Stimulated activated CD4-positive, alpha-beta T cell treated with anti-CD3 and anti-CD28 coated beads, Interleukin-2, amount 100 ng/mL, for 48 hours (primary cell): ENCODE results near the gene OBSL1.

Experiments
- DNase-seq, 2 donors: peaks; one replicate each; pipeline ENCODE4 v3.0.0-alpha.2; 2020

The OBSL1 gene

DNA sequence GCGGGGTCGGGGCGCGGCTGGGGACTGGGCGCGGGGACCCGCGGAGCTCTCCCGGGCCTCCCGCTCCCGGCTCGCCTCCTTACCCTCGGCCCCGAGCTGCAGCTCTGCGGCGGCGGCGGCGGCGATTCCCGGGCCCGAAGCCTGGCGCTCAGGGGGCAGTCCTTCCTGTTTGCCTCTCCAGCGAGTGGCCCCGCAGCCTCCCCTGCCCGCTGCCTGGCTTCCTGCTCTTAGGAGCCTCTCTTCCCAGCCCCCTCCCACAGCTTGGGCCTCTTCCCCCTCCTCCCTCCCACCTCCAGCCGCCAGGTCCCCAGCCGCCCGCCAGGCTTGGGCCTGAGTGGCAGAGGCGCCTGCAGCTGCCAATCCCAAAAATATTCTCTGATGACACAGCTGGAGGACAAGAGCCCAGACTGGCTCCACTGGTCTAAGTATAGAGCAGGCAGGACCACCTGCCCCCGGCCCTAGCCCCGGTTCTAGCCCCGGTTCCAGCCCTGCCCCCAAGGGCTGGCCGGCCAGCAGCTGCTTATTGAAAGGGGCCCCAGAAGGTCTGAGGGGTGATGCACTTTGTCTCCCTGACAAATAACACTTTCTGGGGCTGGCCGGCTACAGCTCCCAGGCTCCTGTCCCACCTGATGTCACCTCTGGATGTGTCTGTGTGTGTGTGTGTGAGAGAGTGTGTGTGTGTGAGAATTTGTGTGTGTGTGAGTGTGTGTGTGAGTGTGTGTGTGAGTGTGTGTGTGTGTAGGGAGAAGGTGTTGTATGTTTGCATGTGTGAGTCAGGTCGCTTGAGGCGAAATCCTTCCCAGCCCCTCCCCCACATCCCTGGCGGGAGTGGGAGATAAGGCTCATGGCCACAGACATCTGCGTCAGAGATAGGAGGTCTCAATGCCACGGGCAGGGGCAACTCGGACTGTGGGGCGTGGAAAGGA, at the start of gene OBSL1:
TSS of gene OBSL1 (minus strand) at position 229 of the 926 bp plus-strand sequence. CDS start 307 bp downstream, outside the sequence.
- peak in 1 of 2 donors; percentile 10 for DNase-seq

DNA sequence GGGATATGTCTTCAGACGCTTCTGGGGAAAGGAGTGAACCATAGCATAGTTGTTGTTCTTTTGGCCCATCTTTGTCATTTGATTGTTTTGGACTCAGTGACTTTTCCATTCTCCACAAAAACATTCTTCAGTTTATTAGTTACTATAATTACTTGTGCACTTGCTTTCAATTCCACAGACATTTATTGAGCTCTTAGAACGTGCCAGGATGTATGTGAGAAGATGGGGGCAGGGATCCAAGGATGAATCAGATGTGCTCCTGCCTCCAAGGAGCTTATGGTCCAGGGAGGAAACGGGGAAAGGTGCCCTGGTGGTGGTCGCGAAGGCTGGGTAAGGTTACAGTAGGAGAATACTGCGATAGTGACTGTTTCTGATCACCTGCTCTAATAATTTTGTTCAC, 49.2 kb upstream of the OBSL1 start:
- DNase-seq = no peak

DNA sequence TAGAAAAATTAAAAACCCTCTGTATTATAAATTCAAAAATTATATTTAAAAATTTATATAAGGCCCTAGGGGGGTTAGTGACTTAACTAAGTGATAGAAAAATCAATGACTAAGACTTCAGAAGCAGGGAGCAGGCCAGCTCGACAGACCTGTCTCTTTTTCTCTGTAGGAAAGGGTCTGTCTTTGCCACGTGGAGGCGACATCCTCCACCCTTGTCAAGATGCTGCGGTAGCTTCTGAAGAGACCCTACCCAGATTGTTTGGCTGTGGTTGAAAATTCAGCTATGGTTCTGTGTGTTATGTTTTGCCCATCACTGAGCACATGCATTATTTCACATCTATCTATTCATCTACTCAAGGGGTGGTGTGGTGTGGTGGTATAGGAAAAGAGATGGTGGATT, 47.9 kb upstream of the OBSL1 start:
- no peak for DNase-seq

DNA sequence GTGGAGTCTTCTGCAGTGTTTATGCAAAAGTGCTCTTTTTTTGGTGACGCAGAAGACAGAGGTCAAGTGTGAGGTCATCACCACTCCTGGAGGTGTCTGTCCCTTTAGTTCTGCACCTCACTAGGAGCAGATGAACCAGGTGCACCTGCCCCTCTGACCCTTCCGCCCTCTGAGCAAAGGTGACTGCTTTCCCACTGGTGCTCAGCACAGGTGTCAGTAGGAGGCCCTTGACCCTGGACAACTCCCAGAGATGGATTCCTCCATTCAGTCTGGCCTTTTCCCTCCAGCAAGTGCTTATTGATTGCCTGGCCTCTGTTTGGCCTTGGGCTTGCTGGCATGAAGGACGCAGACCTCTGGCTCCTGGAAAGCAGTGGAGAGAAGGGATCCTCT, 47.4 kb upstream of the OBSL1 start:
- DNase-seq = no peak

DNA sequence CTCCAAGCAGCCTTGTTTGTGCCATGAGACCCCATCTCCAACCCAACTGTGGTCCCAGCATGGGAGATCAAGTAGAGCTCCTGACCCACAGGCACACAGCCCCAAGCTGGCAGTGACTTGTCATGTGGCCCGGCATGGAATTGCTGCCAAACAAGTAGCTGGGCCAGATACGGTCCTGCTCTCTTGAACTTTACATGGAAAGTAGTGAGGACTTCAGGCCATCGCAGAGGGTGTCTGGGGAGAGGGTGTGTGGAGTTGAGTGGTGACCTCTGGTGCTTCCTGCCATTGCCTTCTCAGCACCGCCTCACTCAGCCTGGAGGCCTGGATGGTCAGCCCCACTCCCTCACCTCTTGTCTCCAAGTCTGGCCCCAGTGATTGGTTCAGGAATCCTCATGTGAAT, 45.2 kb upstream of the OBSL1 start:
- DNase-seq = no peak

DNA sequence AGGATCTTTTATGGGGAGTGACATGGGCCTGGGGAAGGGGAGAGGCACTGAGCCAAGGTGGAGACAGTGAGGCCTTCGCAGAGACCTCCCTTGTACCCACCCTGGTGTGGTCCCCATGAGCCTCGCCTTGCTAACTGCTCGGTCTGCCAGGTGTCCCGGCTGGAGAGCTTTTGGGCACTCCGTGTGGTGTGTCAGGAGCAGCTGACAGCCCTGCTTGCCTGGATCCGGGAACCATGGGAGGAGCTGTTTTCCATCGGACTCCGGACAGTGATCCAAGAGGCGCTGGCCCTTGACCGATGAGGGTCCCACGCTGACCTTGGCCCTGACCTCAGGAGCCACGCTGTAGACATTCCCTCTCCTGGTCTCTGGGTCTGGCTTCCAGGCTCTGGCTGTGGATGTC, 44.6 kb upstream of the OBSL1 start:
- no peak for DNase-seq

DNA sequence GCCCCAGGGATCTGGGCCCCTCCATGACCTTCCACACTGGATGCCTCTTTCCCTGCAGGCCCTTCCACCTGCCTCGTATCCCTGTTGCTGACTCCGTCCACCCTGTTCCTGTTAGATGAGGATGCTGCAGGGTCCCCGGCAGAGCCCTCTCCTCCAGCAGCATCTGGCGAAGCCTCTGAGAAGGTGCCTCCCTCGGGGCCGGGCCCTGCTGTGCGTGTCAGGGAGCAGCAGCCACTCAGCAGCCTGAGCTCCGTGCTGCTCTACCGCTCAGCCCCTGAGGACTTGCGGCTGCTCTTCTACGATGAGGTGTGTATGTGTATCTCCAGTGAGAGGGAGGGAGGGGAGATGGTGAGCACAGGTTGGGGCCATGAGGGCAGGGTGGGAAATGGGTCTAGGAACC, 43.7 kb upstream of the OBSL1 start:
- DNase-seq = no peak

DNA sequence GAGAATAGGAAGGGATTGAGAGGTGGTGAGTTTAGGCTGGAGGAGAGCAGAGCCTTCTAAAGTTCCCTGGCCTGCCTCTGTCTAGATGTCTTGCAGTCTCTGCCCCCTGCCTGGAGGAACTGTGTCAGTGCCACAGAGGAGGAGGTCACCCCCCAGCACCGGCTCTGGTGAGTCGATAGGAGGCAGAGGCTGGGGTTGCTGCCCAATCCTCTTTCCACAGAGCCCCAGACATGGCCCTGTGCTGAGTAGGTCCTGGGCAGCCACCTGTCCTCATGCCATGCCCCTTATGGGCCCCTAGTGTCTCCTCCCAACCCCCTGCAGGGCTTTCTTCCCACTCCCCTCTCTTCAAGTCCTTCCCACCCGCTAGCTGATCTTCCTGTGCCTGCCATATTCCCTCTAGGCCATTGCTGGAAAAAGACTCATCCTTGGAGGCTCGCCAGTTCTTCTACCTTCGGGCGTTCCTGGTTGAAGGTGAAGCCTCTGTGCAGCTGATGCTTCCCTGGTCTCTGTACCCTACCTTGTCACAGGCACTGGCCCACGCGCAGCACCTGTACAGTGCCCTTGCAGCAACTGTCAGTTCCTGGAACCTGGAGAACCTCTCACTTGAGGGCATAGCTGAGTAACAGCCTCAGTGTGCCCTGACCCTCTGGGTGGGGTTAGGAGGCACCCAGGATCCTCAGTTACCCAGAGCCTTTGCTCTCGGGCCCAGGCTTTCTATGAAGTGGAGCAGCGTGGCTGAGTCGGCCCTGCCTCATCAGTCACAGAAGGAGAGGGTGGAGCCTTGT, 42.9 kb upstream of the OBSL1 start:
- DNase-seq = no peak

DNA sequence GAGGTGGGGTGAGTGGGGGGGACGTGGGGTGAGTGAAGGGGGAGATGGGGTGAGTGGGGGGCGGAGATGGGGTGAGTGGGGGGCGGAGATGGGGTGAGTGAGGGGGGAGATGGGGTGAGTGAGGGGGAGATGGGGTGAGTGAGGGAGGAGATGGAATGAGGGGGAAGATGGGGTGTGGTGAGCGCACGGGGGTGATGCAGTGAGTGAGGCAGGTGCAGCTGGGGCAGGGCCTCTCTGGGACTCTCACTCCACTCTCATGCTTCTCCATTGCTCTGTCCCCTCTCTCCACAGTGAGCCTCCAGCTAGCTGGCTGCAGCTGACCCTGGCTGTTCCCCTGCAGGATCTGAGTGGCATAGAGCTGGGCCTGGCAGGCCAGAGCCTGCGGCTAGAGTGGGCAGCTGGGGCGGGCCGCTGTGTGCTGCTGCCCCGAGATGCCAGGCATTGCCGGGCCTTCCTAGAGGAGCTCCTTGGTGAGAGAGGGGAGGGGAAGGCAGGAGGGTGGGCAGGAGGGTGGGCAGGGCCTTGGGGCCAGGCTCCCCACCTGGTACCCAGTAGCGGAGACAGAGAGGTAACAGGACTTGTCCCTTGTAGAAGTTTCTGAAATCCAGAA, 42.2 kb upstream of the OBSL1 start:
- DNase-seq = no peak

DNA sequence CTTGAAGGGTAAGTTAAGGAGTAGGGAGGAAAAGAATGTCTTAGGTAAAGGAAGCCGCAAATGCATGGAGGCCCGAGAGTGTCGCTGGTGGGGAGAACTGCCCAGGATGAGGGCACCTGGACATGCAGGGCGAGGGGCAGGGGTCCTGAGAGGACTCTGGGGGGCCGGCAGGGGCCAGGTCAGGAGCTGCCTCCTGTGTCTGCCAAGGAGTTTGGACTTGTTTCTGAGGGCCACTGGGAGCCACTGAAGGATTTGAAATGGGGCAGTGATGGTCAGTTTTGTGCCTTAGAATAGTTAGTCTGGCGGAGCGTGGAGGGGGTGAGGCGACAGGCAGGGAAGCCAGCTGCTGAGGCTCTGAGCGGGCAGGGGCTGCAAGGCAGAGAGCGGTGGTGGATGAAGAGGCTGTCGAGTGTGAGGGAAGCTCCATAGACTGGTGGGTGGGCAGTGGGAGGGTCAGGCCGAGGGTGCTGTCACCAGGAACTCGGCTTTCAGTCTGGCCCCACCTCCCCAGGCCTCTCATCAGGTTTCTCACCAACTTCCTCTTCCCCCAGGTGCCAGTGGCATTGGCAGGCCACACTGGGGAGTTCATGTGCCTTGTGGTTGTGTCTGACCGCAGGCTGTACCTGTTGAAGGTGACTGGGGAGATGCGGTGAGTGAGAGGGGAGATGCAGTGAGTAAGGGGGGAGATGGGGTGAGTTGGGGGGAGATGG, 41.4 kb upstream of the OBSL1 start:
- no peak for DNase-seq

DNA sequence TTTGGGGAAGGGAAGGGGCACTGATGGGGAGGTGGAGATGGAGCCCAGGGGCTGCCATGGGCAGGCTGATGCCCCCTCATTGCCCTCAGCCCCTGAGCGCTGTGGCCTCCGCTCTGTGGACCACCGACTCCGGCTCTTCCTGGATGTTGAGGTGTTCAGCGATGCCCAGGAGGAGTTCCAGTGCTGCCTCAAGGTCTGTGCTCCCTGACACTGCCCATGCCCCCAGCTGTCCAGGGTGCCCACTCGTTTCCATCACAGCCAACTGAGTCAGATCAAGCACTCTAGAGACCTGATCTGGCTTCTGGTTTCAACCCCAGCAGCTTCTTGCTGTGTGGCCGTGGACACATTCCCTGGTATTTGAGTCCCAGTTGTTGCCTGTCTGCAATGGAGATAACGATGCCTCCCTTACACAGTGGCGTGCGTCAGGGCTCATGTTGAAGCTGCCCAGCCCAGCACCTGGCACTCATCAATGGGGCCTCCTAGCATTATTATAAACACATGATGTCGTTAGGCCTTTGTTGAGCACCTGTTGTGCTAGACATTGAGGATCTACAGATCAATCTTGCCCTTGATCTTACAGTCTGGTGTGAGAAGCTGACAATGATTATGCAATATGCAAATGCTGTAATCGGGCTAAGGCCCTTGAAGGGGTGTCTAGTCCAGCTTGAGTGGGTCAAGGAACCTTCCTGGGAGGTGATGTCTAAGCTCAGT, 40.7 kb upstream of the OBSL1 start:
- DNase-seq = no peak

DNA sequence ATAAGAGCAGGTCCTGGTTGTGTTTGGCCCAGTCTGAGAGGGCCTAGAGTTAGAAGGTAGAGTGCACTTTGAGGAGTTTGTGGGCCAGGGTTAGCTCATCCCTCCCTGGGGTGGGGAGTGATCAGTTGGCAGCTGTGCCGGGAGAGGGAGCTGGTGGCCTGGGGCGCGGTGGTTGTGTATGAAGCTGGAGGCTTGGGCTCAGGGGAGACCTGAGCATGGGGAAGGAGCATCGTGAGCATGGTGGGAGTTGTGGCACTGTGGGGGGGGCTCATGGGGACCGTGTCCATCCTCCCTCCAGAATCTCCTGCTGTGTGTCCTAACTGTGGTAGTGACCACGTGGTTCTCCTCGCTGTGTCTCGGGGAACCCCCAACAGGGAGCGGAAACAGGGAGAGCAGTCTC, 40.0 kb upstream of the OBSL1 start:
- DNase-seq = no peak

DNA sequence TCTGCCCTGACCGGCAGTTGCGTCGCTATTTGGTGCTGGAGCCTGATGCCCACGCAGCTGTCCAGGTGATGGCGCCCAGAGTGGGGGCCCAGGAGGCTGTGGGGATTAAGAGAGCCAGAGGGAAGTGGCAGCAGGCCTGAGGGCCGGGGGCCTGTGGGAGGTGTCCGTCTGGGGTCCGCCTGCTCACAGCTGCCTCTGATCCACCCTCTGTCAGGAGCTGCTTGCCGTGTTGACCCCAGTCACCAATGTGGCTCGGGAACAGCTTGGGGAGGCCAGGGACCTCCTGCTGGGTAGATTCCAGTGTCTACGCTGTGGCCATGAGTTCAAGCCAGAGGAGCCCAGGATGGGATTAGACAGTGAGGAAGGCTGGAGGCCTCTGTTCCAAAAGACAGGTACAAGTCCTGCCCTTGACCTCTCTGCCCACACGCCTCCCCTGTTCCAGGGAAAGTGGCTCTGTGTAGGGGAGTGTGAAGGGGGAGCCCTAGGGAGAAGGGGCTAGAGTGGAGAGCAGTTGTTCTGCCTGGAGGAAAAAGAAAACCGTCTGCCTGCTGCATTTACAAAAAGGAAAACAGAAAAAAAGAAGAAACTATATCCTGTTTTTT, 37.9 kb upstream of the OBSL1 start:
- DNase-seq = no peak

DNA sequence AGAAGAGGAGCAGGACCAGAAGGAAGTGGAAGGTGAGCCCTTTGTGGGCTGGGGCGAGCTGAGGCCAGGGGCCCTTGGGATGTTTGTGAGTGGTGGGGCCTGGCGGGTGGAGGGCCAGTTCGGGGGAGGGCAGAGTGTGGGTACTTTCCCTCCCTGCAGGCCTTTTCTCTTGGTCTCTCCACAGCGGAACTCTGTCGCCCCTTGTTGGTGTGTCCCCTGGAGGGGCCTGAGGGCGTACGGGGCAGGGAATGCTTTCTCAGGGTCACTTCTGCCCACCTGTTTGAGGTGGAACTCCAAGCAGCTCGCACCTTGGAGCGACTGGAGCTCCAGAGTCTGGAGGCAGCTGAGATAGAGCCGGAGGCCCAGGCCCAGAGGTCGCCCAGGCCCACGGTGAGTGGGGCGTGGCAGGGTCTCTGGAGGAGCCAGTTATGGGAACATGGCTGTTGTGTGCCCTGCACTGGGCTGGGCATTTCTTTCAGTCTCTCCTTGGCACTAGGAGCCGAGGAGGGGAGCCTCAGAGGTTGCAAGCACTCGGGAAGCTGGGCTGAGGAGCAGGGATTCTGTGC, 37.1 kb upstream of the OBSL1 start:
- DNase-seq = no peak

DNA sequence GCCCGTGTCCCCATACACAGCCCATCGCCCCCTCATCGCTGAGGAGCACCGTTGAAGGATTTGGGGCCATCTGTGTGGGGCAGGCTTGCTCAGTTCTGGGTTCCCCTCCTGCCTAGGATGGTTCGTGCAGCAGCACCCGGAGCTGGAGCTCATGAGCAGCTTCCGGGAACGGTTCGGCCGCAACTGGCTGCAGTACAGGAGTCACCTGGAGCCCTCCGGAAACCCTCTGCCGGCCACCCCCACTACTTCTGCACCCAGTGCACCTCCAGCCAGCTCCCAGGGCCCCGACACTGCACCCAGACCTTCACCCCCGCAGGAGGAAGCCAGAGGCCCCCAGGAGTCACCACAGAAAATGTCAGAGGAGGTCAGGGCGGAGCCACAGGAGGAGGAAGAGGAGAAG, 36.6 kb upstream of the OBSL1 start:
- no peak for DNase-seq

DNA sequence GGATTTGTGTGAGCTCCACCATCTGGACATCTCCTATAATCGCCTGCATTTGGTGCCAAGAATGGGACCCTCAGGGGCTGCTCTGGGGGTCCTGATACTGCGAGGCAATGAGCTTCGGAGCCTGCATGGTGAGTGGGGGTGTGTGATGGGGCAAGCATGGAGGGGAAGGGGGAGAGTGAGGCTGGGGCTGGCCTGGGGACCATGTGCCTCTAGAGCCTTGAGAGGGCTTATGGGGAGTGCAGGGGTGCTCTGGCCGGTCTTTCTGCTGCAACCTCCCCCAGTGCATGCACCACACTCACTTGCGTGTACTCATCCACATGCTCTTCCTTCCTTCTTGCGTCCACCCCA, 34.2 kb upstream of the OBSL1 start:
- DNase-seq = no peak

DNA sequence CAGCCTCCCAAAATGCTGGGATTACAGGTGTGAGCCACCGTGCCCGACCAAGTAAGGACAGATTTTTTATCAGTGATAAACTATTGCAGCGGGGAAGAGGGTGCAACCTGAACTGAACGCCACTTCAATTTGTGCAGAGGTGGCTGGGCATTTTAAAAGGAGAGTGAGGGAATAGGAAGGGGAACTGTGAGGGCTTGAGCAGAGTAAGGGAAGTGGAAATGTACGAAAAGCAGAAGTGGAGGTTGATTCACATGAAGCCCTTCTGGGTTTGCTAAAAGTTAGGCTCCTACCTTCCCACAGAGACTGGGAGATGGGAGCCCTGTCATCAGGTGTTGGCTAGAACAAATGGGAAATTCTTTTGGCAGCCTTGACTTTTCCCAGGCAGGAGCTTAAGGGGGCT, 32.4 kb upstream of the OBSL1 start:
- DNase-seq = no peak

DNA sequence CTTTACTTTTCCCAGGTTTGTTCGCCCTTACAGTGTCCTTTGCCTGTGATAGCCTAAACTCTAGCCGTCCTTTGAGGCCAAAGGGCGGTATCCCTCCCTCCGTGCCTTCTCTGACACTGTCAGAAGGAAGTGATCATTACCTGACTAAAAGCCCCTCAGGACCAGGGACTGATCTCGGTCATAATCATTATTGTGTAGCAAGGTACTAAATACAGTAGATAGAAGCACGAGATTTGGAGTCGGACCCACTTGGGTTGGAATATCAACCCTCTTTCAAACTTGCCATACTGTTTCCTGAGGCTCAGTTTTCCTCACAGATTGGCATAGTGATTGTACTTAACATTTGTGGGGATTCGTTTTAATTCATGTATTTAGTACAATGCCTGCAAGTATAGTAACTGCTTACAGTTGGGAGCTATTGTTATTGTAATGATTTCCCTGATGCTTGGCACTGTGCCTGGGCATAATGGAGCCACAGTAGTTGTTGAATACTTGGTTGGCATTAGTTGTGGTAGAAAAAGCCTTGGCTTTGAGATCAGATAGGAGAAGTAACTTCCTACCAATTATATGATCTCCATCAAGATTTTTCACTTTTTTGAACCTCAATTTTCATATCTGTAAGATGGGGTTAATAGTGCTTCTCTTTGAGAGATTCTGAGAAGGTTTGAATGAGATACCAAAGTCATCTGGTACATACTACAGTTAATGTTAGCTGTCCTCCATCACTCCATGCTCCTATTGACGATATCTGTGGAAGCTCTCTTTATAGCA, 27.2 kb upstream of the OBSL1 start:
- no peak for DNase-seq

DNA sequence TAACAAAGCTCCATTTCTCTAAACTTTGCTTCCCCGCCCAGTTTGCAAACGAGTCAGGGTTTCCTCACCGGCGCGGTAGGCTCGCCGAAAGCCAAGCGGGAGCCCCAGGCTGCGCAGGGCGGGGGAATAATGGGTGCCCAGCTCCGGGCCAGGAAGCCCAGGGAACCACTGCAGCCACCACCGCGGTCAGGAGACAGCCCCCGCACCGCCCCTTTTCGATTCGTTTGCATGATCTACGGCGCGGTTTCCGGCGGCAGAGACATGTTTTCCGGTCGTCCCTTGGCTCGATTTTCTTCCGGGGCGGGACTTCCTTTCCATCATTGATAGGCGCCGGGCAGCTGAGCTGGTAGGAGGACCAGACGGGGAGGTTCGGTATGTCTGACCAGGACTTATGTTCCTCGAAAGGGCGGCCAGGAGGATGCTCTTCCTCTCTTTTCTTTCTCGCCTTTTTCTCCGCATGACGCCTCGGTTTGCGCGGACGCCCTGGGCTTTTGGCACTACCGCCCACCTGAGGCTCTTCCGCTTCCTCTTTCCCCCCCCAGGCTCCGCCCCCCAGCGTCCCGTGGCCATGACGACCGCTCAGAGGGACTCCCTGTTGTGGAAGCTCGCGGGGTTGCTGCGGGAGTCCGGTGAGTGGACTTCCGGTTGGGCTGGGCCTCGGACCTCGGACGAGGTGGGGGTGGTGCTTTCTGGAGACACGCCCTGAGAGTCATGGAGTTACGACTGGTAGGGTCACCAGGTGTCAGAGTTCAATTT, 26.4 kb upstream of the OBSL1 start, which contains the start of gene STK11IP:
TSS of gene STK11IP (plus strand) at position 306 of the 756 bp plus-strand sequence. CDS start at position 569, 263 bp downstream.
- peak; percentile 81 to 88 for DNase-seq
